Neutrophil (primary cell): Measurements from ENCODE around the gene KDELR3.

ENCODE experiments used
- H3K27ac ChIP-seq: fragments of 200-600 bp; sonication (generic); 2 replicates; pipeline ENCODE4 v1.5.1; 2016; ENCODE audit warnings: mild to moderate bottlenecking, moderate library complexity
- H3K27me3 ChIP-seq: fragments of 200-600 bp; sonication (generic); 2 replicates; pipeline ENCODE4 v1.6.0; 2016; ENCODE audit warnings: mild to moderate bottlenecking
- H3K36me3 ChIP-seq: fragments of 200-600 bp; sonication (generic); 2 replicates; pipeline ENCODE4 v1.5.1; 2017
- H3K4me1 ChIP-seq, 2 experiments: fragments of 200-600 bp in 1 of 2; sonication (generic) in 1 of 2; 1 replicate in 1 of 2; 2 replicates in 1 of 2; pipeline versions ENCODE4 v1.5.1 to v1.6.1; 2013 to 2016; ENCODE audit warnings: low read depth in 1 of 2, low read length in 1 of 2, mild to moderate bottlenecking in 1 of 2, moderate library complexity in 1 of 2; ENCODE audit not compliant: control insufficient read depth in 1 of 2, insufficient read depth in 1 of 2
- H3K4me3 ChIP-seq, 2 experiments: fragments of 200-600 bp in 1 of 2; sonication (generic) in 1 of 2; 1 replicate in 1 of 2; 2 replicates in 1 of 2; pipeline ENCODE4 v1.5.1; 2013 to 2016; ENCODE audit warnings: low read depth in 1 of 2, low read length in 1 of 2, mild to moderate bottlenecking in 1 of 2, moderate library complexity in 1 of 2
- H3K9me3 ChIP-seq: fragments of 200-600 bp; sonication (generic); 2 replicates; pipeline ENCODE4 v1.5.1; 2016
- CTCF ChIP-seq: fragments of 200-600 bp; sonication (generic); IDR thresholded peaks from 2 replicates; pipeline ENCODE4 v1.5.1; 2016; ENCODE audit warnings: antibody characterized with exemption

KDELR3 gene

GRCh38 chr22:38461057-38461413 is 6.9 kb upstream of the KDELR3 start:
- Histone ChIP-seq H3K4me1 (peaks cover 0 to 3% of the 10 kb centered on the region in 2 experiments), H3K4me3 (no peak overlapping the region), H3K36me3 (no peaks in the 10 kb centered on the region), H3K27ac (no peak overlapping the region), H3K27me3 (peaks cover 100% of the 10 kb centered on the region), H3K9me3 (no peaks in the 10 kb centered on the region)
- TF ChIP-seq CTCF, result no peak

GRCh38 chr22:38461414-38462081 is 6.3 kb upstream of the KDELR3 start:
- no peak overlapping the region for H3K4me3 ChIP-seq
- no peaks in the 10 kb centered on the region for H3K9me3 ChIP-seq
- peaks cover 100% of the 10 kb centered on the region for H3K27me3 ChIP-seq

GRCh38 chr22:38462960-38463784 is 4.7 kb upstream of the KDELR3 start:
- no peak overlapping the region for H3K4me3 ChIP-seq
- H3K36me3 ChIP-seq, result no peaks in the 10 kb centered on the region
- peaks cover 100% of the 10 kb centered on the region for H3K27me3 ChIP-seq
- no peak for TF ChIP-seq CTCF
- no peak overlapping the region for H3K27ac ChIP-seq
- no peaks in the 10 kb centered on the region for H3K9me3 ChIP-seq
- H3K4me1 ChIP-seq, result peaks cover 3 to 9% of the 10 kb centered on the region in 2 experiments

More at GRCh38 chr22:38461414-38462081, 6.3 kb upstream of the KDELR3 start:
- no peak overlapping the region for H3K27ac ChIP-seq
- TF ChIP-seq CTCF, result no peak
- peaks cover 0 to 3% of the 10 kb centered on the region in 2 experiments for H3K4me1 ChIP-seq
- H3K36me3 ChIP-seq, result no peaks in the 10 kb centered on the region

GRCh38 chr22:38464992-38465672 is 2.8 kb upstream of the KDELR3 start:
- TF ChIP-seq CTCF, result no peak
- H3K9me3 ChIP-seq, result no peaks in the 10 kb centered on the region
- no peak overlapping the region for H3K4me3 ChIP-seq
- H3K27ac ChIP-seq, result no peak overlapping the region
- H3K27me3 ChIP-seq, result peaks cover 95% of the 10 kb centered on the region
- peaks cover 3 to 9% of the 10 kb centered on the region in 2 experiments for H3K4me1 ChIP-seq
- H3K36me3 ChIP-seq, result no peaks in the 10 kb centered on the region

GRCh38 chr22:38465673-38466490 is 2.0 kb upstream of the KDELR3 start:
- no peak for TF ChIP-seq CTCF
- Histone ChIP-seq H3K27ac (no peak overlapping the region), H3K4me3 (no peak overlapping the region), H3K9me3 (no peaks in the 10 kb centered on the region), H3K27me3 (peaks cover 87% of the 10 kb centered on the region), H3K36me3 (no peaks in the 10 kb centered on the region), H3K4me1 (peaks cover 3 to 9% of the 10 kb centered on the region in 2 experiments)
